Neural progenitor cell (in vitro differentiated cells): Measurements from ENCODE around the gene LRRC10.

Experiments
- EZH2 ChIP-seq: fragments of 200-600 bp; sonication (generic); IDR thresholded peaks from 2 replicates; pipeline ENCODE4 v1.6.1; 2017; ENCODE audit warnings: antibody characterized with exemption, mild to moderate bottlenecking, moderate library complexity
- TF ChIP-seq, protein P1 (sequence below): fragments of 200-600 bp; sonication (generic); IDR thresholded peaks from 2 replicates; pipeline ENCODE4 v1.5.1; 2017; ENCODE audit warnings: antibody characterized with exemption, mild to moderate bottlenecking

DNA sequence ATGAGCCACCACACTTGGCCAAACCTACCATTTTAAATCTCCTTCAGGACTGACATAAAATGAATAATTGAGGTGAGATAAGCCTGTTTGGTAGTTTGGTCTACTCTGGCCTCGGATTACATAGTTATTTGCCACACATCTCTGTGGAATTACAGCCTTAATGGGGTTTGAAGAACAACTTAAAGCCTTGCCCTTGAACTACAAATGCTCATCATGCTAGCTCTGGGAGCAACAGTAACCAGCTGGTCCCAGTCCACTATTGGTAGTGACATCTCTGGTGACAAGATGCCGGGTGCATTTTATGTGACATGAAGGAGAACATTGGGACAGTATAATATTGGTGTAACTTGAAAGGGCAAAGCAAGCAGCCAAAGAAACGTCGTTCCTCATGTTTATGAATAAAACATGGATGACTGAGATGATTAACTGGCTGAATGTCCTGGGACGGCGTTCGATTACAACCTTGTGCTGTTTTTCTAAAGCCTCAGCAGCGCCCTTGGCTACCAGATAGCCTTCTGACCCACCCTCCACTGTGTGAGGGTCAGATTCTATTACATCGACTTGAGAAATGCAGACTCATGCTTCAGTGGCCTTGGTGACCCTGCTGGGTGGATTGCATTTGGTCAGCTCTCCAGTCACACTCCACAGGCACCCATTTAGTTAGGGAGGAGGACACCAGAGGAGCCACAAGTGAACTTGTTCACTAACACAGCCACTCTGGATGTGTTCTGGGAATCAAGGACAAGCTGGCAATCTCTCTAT is 46.9 kb upstream of the LRRC10 start:
- TF ChIP-seq, protein P1, sequence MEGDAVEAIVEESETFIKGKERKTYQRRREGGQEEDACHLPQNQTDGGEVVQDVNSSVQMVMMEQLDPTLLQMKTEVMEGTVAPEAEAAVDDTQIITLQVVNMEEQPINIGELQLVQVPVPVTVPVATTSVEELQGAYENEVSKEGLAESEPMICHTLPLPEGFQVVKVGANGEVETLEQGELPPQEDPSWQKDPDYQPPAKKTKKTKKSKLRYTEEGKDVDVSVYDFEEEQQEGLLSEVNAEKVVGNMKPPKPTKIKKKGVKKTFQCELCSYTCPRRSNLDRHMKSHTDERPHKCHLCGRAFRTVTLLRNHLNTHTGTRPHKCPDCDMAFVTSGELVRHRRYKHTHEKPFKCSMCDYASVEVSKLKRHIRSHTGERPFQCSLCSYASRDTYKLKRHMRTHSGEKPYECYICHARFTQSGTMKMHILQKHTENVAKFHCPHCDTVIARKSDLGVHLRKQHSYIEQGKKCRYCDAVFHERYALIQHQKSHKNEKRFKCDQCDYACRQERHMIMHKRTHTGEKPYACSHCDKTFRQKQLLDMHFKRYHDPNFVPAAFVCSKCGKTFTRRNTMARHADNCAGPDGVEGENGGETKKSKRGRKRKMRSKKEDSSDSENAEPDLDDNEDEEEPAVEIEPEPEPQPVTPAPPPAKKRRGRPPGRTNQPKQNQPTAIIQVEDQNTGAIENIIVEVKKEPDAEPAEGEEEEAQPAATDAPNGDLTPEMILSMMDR, result no peak
- no peak for TF ChIP-seq EZH2
